Dermis blood vessel endothelial cell (primary cell): ENCODE results near the gene CCNB1. TPM values are rescaled to one million over a fixed set of nuclear protein-coding genes. Genes with fewer than 3 reads are reported as not detected.
"Not testable (repeated sequence)": the region's sequence is repeated elsewhere in the genome, so short reads cannot be mapped to it uniquely, and the experiment has no call there.

ENCODE experiments used
- DNase-seq: peaks from one replicate; pipeline ENCODE4 v3.0.0; 2010
- total RNA-seq: library from RNA; depleted of rRNA; stranded (reverse); fragments of >200 nt; gene quantifications from 2 replicates; pipeline ENCODE4 v1.2.3, GENCODE V29; 2014

Gene CCNB1
- total RNA-seq, 1 donor from 2014 or later: 63.8 TPM

DNA sequence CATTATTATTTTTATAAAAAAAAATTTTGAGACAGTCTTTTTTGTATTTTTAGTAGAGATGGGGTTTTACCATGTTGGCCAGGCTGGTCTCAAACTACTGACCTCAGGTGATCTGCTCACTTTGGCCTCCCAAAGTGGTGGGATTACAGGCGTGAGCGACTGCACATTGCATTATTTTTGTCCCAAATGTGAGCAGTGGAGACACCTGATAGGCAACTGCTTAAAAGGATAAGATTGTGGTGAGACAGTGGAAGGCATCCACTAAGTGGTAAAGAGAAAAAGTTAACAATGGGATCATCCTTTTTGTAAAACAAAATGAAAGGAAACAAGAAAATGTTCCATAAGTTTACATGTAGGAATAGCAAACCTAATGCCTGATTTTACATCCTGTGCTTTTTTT, 20.4 kb downstream of the CCNB1 start:
- DNase-seq: no peak

DNA sequence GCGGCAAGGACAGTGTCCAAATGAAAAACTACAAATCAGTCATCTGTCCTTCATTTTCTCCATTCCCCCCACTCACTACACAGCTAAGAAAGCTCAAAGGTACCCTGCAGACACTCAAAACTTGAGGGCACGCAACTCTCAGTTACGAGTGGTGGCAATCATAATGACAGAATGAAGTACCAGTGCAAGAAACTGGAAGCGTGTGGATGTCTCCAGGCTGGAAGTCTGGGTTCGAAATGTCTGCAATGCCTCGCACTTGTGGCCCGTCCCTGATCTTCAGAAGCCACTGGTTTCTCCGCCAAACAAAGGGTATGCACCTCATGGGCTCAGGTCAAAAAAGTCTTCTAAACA, 21.8 kb downstream of the CCNB1 start:
- DNase-seq: no peak

DNA sequence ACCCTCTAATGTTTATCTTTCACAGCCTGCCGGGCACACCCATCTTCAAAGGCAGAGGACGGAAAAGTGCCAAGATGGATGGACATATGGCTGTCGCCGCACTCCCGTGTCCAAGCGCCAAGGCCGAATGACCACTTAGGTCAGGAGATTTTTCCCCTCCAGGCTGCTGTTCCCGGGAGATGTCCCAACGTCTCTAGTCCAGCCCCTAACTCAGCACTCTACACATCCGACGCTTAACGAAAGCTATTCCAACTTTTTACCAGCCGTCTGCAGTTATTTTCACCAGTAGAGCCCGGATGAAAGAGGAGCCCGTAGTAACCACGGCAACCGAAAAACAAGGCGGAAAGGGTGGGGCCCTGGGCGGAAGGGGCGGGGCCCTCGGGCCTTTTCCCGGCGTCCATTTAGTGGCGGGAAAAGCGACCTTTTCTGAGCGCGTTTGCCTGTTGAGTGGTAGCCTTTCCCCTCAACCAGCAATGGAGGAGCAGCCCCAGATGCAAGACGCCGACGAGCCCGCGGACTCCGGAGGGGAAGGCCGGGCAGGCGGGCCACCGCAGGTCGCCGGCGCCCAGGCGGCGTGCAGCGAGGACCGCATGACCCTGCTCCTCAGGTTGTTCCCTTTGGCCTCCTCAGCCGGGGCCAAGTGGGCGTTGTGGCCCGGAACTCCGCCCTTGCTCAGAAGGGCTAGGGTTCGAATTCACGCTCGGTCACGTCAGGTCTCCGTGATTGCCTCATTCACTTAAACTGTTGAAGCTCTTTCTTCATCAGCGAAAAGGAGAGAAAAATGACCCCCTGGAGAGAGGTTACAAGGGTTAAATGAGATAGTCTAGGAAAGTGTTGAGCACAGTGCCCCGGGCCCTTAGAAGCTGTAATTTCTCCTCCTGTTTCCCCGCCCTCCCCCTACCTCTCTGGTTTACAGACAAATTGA, 22.5 kb downstream of the CCNB1 start, which contains the start of gene CENPH:
CENPH (plus strand) TSS at position 422 of the 925 bp plus-strand sequence; CDS start at position 474, 52 bp downstream.
- peak; percentile 89 for DNase-seq

DNA sequence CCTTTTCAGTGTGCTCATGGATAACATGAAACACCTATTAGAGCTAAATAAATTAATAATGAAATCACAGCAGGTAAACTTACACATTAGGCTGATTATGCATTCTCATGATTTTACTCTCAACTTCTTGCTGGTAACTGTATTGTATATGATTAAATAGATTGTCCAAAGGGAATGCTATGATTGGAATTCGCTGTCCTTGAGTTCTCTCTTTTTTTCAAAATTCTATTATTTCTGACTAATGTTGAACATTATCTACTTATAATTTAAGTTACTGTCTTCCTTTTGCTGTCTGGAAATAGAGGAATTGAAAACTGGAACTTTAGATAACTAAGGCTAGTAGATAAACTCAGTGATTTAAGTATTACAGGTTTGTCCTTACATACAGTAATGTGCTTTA, 35.5 kb downstream of the CCNB1 start:
- no peak for DNase-seq

DNA sequence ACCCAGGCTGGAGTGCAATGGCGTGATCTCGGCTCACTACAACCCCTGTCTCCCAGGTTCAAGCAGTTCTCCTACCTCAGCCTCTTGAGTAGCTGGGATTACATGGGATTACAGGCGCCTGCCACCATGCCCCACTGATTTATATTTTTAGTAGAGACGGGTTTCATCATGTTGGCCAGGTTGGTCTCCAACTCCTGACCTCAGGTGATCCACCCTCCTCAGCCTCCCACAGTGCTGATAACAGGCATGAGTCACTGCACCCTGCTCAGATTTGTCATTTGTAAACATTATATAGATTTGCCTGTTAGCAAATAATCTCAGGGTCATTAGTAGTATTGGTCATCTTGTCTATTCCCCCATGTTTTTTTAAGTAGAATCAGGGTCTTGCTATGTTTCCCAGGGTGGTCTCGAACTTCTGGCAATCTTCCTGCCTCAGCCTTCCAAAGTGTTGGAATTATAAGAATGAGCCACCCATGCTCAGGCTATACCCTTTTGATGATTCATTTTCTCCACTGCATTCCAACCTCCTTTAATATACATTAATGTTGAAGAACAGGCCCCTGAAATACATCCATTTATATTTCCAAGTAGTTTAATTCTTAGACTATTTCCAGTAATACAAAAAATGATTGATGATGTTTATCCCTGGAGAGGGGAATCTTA, 39.7 kb downstream of the CCNB1 start:
- no peak for DNase-seq

DNA sequence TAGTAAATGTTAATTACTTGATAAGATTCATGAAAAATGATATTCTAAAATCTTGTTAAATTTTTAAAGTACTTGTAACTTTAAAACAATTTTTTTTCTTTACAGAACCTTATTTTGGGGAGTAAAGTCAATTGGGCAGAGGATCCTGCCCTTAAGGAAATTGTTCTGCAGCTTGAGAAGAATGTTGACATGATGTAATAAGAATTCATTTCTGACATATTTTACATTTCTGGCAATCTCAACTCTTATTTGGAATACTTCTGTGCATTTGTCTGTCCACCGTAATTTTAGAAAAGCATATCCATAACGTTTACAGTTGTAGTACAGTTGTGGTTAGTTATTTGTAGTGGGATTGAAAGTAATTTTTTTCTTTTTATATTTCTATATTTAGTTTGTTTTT, 42.7 kb downstream of the CCNB1 start:
- DNase-seq: no peak

DNA sequence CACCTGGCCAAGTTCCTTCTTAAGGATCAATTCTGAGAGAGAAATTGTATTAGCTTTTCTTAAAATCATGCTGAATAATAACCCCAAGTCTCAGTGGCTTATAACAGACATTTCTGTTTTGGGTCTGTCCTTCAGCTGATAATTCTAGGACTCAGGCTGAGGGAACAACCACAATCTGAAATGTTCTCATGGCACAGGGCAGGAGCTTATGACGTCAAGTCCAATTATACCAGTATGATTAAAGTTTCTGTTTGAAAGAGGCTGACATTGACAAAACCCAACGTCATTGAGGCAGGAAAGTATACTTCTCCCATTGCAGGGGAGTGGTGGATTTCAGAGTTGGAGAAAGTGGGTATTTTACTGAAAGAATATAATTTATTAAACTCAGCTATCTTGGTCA, 44.2 kb downstream of the CCNB1 start:
- no peak for DNase-seq

DNA sequence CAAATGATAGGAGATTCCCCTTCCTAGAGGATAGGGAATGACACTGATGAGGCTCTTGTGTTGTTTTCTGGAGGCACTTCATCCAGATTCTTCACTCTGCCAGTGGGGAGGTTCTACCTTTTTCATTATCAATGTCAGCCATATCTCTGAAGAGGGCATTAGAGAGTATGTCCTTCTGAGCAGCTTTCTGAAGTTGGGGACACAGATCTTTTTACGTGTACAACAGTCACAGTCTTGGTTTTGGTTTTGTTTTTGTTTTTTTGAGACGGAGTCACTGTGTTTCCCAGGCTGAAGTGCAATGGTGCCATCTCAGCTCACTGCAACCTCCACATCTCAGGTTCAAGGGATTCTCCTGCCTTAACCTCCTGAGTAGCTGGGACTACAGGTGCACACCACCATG, 45.1 kb downstream of the CCNB1 start:
- DNase-seq: no peak

DNA sequence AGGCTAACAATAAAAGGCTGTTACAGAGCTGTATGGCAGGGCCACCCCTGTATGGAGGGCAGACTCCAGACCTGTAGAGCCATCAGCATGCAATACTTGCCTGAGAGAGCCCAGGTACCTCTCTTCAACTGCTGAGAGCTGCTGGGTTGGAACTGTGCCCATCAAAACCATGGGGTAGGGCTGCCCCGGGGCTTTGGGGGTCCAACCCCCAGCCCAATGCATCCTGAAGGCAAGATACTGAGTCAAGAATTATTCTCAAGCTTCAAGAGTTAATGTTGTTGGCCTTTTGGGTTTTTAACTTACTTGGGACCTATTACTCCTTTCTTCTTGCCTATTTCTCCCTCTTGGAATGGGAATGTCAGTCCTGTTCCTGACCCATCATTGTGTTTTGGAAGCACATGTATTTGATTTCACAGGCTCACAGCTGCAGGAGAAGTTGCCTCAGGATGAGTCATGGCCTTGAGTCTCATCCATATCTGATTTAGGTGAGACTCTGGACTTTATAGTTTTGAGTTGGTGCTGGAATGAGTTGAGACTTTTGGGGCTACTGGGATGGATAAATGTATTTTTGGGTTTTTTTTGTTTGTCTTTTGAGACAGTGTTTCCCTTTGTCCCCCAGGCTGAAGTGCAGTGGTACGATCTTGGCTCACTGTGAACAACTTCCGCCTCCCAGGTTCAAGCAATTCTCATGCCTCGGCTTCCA, 46.7 kb downstream of the CCNB1 start:
- peak; percentile 28 for DNase-seq

DNA sequence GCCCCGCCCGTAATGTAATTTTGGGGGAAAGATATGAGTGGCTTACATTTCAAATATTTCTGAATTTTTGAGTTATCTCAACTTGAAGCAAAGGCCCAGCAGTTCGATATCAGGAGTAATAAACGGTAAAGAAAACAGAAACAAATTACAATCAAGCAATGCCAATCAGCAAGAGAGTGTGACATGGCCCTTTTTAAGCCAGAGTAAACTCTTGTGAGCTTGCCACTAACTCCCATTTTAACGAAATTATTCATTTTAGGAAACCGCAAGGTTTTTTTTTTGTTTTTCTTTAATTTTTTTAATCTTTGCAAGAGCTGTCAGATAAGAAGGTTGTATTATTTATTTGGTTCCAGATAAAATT, 50.2 kb downstream of the CCNB1 start:
- no peak for DNase-seq

DNA sequence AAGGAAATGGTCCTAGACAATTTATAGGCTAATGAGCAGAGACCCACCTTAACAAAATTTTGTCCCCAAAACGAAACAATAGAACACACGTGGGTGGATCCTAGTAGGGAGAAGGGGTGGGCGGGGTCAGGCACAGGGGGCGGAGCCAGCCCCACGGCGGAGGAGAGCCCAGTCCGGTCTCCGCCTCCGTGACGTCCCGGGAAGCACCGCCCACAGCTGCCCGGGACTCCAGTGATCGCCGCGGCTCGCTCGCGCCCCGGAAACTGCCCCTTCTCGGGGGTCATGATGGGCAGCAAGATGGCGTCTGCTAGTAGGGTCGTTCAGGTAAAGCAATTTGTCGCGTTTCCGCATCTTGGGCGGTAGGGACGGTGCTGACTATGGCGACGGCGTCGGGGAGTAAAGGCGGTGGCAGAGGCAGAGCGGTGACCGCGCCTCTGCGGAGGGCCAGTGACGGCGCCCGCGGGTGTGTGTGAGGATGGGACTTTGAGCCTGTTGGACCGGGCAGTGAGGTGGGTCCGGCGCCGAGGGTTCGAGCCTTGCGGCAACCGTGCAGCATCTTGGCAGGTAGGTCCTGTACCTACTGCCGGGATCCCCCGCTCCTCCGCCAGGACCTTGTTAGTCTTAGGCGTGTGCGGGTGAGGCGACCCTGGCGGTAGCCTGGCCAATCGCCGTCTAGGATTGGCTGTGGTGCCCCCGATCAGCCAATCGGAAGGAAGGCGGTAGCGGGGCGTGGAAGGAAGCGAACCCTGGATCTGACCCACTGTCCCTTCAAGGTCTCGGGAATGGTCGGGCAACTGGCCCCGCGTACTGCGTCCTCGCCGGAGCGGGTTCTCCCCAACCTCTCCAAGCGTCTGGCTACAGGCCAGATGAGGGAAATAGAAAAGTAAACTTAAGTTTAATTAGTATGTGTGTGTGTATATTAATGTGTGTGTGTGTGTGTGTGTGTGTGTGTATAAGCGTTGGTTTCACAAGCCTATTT, 50.9 kb downstream of the CCNB1 start:
- peak; percentile 93 for DNase-seq

DNA sequence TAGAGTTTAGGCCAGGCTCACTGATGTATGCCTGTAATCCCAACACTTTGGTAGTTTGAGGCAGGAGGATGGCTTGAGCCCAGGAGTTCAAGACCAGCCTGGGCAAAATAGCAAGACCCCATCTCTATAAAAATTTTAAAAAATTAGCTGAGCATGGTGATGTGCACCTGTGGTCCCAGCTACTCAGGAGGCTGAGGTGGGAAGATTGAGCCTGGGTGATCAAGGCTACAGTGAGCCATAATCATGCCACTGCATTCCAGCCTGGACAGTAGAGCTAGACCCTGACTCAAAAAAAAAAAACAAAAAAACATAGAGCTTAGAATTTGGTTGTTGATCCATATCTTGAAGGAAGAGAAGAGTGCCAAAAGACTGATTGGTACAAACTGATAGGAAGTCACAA, 53.0 kb downstream of the CCNB1 start:
- DNase-seq: no peak

DNA sequence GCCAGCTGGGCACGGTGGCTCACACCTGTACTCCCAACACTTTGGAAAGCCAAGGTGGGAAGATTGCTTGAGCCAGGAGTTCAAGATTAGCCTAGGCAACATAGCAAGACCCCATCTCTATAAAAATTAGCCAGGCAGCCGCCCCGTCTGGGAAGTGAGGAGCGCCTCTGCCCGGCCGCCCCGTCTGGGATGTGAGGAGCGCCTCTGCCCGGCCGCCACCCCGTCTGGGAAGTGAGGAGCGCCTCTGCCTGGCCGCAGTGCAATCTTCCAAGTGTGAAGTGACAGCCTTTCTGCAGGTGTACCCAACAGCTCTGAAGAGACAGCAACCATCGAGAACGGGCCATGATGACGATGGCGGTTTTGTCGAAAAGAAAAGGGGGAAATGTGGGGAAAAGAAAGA, 53.4 kb downstream of the CCNB1 start:
- DNase-seq: not testable (repeated sequence)

DNA sequence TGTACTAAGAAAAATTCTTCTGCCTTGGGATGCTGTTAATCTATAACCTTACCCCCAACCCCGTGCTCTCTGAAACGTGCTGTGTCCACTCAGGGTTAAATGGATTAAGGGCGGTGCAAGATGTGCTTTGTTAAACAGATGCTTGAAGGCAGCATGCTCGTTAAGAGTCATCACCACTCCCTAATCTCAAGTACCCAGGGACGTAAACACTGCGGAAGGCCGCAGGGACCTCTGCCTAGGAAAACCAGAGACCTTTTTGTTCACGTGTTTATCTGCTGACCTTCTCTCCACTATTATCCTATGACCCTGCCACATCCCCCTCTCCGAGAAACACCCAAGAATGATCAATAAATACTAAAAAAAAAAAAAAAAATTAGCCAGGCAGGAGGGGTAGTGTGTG, 53.9 kb downstream of the CCNB1 start:
- not testable (repeated sequence) for DNase-seq

DNA sequence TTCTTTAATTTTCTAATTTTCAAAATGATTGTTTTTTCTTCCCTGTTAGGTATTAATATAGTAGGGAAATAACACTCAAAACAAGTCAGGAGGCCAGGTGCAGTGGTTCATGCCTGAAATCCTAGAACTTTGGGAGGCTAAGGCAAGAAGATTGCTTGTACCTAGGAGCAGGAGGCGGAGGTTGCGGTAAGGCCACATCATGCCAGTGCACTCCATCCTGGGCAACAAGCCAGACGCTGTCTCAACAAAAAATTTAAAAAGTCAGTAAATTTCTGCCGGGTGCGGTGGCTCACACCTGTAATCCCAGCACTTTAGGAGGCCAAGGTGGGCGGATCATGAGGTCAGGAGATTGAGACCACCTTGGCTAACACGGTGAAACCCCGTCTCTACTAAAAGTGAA, 57.6 kb downstream of the CCNB1 start:
- no peak for DNase-seq

DNA sequence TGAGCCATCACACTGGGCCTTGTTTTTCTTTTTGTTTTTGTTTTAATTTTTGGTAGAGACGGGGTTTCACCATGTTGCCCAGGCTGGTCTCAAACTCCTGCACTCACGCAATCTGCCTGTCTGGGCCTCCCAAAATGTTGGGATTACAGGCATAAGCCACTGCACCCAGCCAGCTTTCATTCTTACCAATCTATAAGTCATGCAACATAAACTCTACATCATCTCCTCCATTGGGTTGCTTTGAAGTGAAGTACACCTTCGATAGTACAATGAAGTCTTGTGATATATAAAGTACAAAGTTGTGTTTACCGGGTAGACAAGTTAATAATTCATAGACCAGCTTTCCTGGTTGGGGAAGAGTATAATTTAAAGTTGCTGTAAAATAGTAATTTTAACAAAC, 58.9 kb downstream of the CCNB1 start:
- DNase-seq: no peak

Other genes starting within 250 kb of the CCNB1 start
- 41.9 and 49.9 TPM in 2 replicates for gene SLC30A5, start 73.1 kb upstream of the CCNB1 start, total RNA-seq
- gene CENPH, start 22.4 kb downstream of the CCNB1 start, total RNA-seq: 3.1 and 10.7 TPM in 2 replicates
- gene CDK7, start 67.7 kb downstream of the CCNB1 start, total RNA-seq: 35.9 and 62.5 TPM in 2 replicates
- 5.6 and 8.7 TPM in 2 replicates for gene CCDC125, start 165.7 kb downstream of the CCNB1 start, total RNA-seq
- gene AK6, start 202.4 kb downstream of the CCNB1 start, total RNA-seq: 21.3 and 52.0 TPM in 2 replicates
- gene TAF9, start 202.4 kb downstream of the CCNB1 start, total RNA-seq: 56.7 and 94.0 TPM in 2 replicates
- 17.4 and 19.1 TPM in 2 replicates for gene RAD17, start 202.7 kb downstream of the CCNB1 start, total RNA-seq
- 2.0 and 3.1 TPM in 2 replicates for gene MARVELD2, start 248.0 kb downstream of the CCNB1 start, total RNA-seq